GM23338 (cell line): ENCODE data around the gene DPYSL3. TPM values are rescaled to one million over a fixed set of nuclear protein-coding genes. Genes with fewer than 3 reads are reported as not detected.

ENCODE experiments used
- ATAC-seq: fragments of 200-7000 bp; cut with Tn5 transposase; 3 replicates; pipeline ENCODE4 v1.9.1; 2020
- DNase-seq: peaks from one replicate; pipeline ENCODE4 v3.0.0-alpha.2; 2015; ENCODE audit warnings: low spot score
- H2AFZ ChIP-seq: fragments of 200-600 bp; sonication (generic); 2 replicates; pipeline ENCODE4 v1.8.0; 2016; ENCODE audit warnings: antibody characterized with exemption, mild to moderate bottlenecking, moderate library complexity
- H3F3A ChIP-seq: fragments of 200-600 bp; sonication (generic); replicated peaks from 2 replicates; pipeline ENCODE4 v1.8.0; 2017; ENCODE audit warnings: antibody characterized with exemption, mixed run types, low read depth
- H3K27ac ChIP-seq: fragments of 200-600 bp; sonication (generic); 2 replicates; pipeline ENCODE4 v1.6.1; 2016; ENCODE audit warnings: low read depth
- H3K27me3 ChIP-seq: fragments of 200-600 bp; sonication (generic); 2 replicates; pipeline ENCODE4 v1.8.0; 2016; ENCODE audit warnings: mild to moderate bottlenecking, mixed run types, moderate library complexity; ENCODE audit not compliant: insufficient read depth
- H3K36me3 ChIP-seq: fragments of 200-600 bp; sonication (generic); 2 replicates; pipeline ENCODE4 v1.8.0; 2016; ENCODE audit warnings: mild to moderate bottlenecking; ENCODE audit not compliant: insufficient read depth
- H3K4me1 ChIP-seq: fragments of 200-600 bp; sonication (generic); 2 replicates; pipeline ENCODE4 v1.8.0; 2016; ENCODE audit warnings: mild to moderate bottlenecking, moderate library complexity; ENCODE audit not compliant: insufficient read depth
- H3K4me2 ChIP-seq: fragments of 200-600 bp; sonication (generic); 2 replicates; pipeline ENCODE4 v1.7.1; 2017; ENCODE audit warnings: mixed run types
- H3K4me3 ChIP-seq: fragments of 200-600 bp; sonication (generic); 2 replicates; pipeline ENCODE4 v1.6.1; 2016; ENCODE audit warnings: mixed run types
- H3K79me2 ChIP-seq: fragments of 200-600 bp; sonication (generic); replicated peaks from 2 replicates; pipeline ENCODE4 v1.8.0; 2017; ENCODE audit warnings: mild to moderate bottlenecking; ENCODE audit not compliant: insufficient read depth
- H3K9me2 ChIP-seq: fragments of 200-600 bp; sonication (generic); 2 replicates; pipeline ENCODE4 v1.8.0; 2017; ENCODE audit not compliant: insufficient read depth
- H4K20me1 ChIP-seq: fragments of 200-600 bp; sonication (generic); replicated peaks from 2 replicates; pipeline ENCODE4 v1.8.0; 2017; ENCODE audit warnings: mild to moderate bottlenecking; ENCODE audit not compliant: insufficient read depth
- H3K27ac Mint-ChIP-seq: 2 replicates; pipeline ENCODE4 v1.8.0; 2020; ENCODE audit warnings: inconsistent platforms, mild to moderate bottlenecking, moderate library complexity, mixed read lengths
- H3K27me3 Mint-ChIP-seq: 3 replicates; pipeline ENCODE4 v1.8.0; 2022; ENCODE audit warnings: low read depth, mild to moderate bottlenecking, moderate library complexity, mixed read lengths, inconsistent platforms; ENCODE audit not compliant: insufficient read depth, poor library complexity
- H3K36me3 Mint-ChIP-seq: 3 replicates; pipeline ENCODE4 v1.8.0; 2021; ENCODE audit warnings: low read depth, mild to moderate bottlenecking, inconsistent platforms, moderate library complexity, mixed read lengths
- H3K4me1 Mint-ChIP-seq: 3 replicates; pipeline ENCODE4 v1.8.0; 2020; ENCODE audit warnings: mild to moderate bottlenecking, inconsistent platforms, mixed read lengths
- H3K4me3 Mint-ChIP-seq: 3 replicates; pipeline ENCODE4 v1.8.0; 2021; ENCODE audit warnings: moderate library complexity, mild to moderate bottlenecking, inconsistent platforms, mixed read lengths
- H3K9me3 Mint-ChIP-seq: 3 replicates; pipeline ENCODE4 v1.8.0; 2020; ENCODE audit warnings: moderate library complexity, mild to moderate bottlenecking, inconsistent platforms, mixed read lengths
- CREB1 ChIP-seq: fragments of 250-450 bp; sonication (Bioruptor Pico); IDR thresholded peaks from 2 replicates; pipeline ENCODE4 v1.5.0; 2020; ENCODE audit warnings: low read depth, mild to moderate bottlenecking, moderate library complexity
- CTCF ChIP-seq, 2 experiments: fragments of 200-600 bp in 1 of 2; sonication (generic) in 1 of 2; conservative IDR thresholded peaks; 2 replicates each; pipeline versions ENCODE4 v1.5.1 to v1.6.1; 2016 to 2017; ENCODE audit warnings: antibody characterized with exemption in 2 of 2, low read depth in 2 of 2, mild to moderate bottlenecking in 2 of 2, moderate library complexity in 1 of 2
- EZH2 ChIP-seq: fragments of 200-600 bp; sonication (generic); IDR thresholded peaks from one replicate; pipeline ENCODE4 v1.8.0; 2017; ENCODE audit warnings: antibody characterized with exemption, mild to moderate bottlenecking, low read depth; ENCODE audit not compliant: unreplicated experiment
- EZH2phosphoT487 ChIP-seq: fragments of 200-600 bp; sonication (generic); IDR thresholded peaks from one replicate; pipeline ENCODE4 v1.8.1; 2018; ENCODE audit warnings: antibody characterized with exemption; ENCODE audit not compliant: unreplicated experiment
- JUNB ChIP-seq: IDR thresholded peaks from one replicate; pipeline ENCODE4 v1.6.1; 2016; ENCODE audit warnings: antibody characterized with exemption; ENCODE audit not compliant: unreplicated experiment
- POLR2AphosphoS5 ChIP-seq: IDR thresholded peaks from 2 replicates; pipeline ENCODE4 v1.6.1; 2016; ENCODE audit warnings: antibody characterized with exemption, low read depth
- REST ChIP-seq: IDR thresholded peaks from one replicate; pipeline ENCODE4 v1.6.1; 2018; ENCODE audit warnings: antibody characterized with exemption; ENCODE audit not compliant: unreplicated experiment
- STAT1 ChIP-seq: IDR thresholded peaks from one replicate; pipeline ENCODE4 v1.6.1; 2016; ENCODE audit warnings: antibody characterized with exemption; ENCODE audit not compliant: unreplicated experiment
- ZNF331 ChIP-seq: fragments of 250-450 bp; sonication (Bioruptor Pico); IDR thresholded peaks from 2 replicates; pipeline ENCODE4 v1.5.0; 2020; ENCODE audit warnings: low read depth, mild to moderate bottlenecking, moderate library complexity
- polyA plus RNA-seq: library from polyadenylated mRNA; unstranded; fragments of >200 nt; fragmentation: Nextera tagmentation; extraction: Ambion mirVana; gene quantifications from 2 replicates; pipeline ENCODE4 v1.2.1, GENCODE V29; 2016
- total RNA-seq: library from RNA; depleted of rRNA; stranded (reverse); fragments of >200 nt; shearing (Covaris generic); gene quantifications from 2 replicates; pipeline ENCODE4 v1.2.3, GENCODE V29; 2014
- TF ChIP-seq, protein P1 (sequence below): fragments of 250-450 bp; sonication (Bioruptor Pico); IDR thresholded peaks from 2 replicates; pipeline ENCODE4 v1.5.0; 2020; ENCODE audit warnings: mild to moderate bottlenecking, moderate library complexity
- TF ChIP-seq, protein P2 (sequence below): IDR thresholded peaks from 2 replicates; pipeline ENCODE4 v1.6.1; 2016; ENCODE audit warnings: antibody characterized with exemption

Gene DPYSL3
- total and polyA plus RNA-seq, 2 experiments from 2014 or later: 97.6 to 455 TPM

- peak overlapping the region; percentile 83 for H3K4me3 ChIP-seq
- H3K27ac ChIP-seq: peak overlapping the region; percentile 89
- peaks cover 23% of the 10 kb centered on the region for H4K20me1 ChIP-seq
- DNase-seq (peak; percentile 83), ATAC-seq (peak; percentile 50)
- H3K9me2 ChIP-seq: no peaks in the 10 kb centered on the region
- H3K27ac Mint-ChIP-seq: peak overlapping the region; percentile 94
- H2AFZ ChIP-seq: no peak overlapping the region
- H3K4me3 Mint-ChIP-seq: peak overlapping the region; percentile 94
- peaks cover 37% of the 10 kb centered on the region for H3F3A ChIP-seq
- peaks cover 73% of the 10 kb centered on the region for H3K4me1 Mint-ChIP-seq
- H3K9me3 Mint-ChIP-seq: no peaks in the 10 kb centered on the region; the same call in 2 of the 3 replicates
- peaks cover 69% of the 10 kb centered on the region for H3K4me1 ChIP-seq
- no peaks in the 10 kb centered on the region for H3K27me3 ChIP-seq
- peaks cover 14% of the 10 kb centered on the region; the same call in 2 of the 3 replicates for H3K36me3 Mint-ChIP-seq
- peaks cover 8% of the 10 kb centered on the region for H3K27me3 Mint-ChIP-seq
- H3K79me2 ChIP-seq: peaks cover 80% of the 10 kb centered on the region
- H3K4me2 ChIP-seq: peak overlapping the region; percentile 85
- no peaks in the 10 kb centered on the region for H3K36me3 ChIP-seq
- TF ChIP-seq CREB1 (CRISPR knock-in tag) (0 out of 2 replicates have a peak, but pooled peaks have one; percentile 40), EZH2 (no peak), REST (no peak), STAT1 (no peak), ZNF331 (CRISPR knock-in tag) (no peak), JUNB (no peak), POLR2AphosphoS5 (peak; percentile 70), CTCF (conservative IDR thresholded peaks at IDR 0.05; ENCODE audit: low read depth in 2 of 2) (0 out of 4 replicates have a peak, but pooled peaks of 1 of the 2 experiments have one; percentile 1), EZH2phosphoT487 (no peak)
- TF ChIP-seq, protein P1, sequence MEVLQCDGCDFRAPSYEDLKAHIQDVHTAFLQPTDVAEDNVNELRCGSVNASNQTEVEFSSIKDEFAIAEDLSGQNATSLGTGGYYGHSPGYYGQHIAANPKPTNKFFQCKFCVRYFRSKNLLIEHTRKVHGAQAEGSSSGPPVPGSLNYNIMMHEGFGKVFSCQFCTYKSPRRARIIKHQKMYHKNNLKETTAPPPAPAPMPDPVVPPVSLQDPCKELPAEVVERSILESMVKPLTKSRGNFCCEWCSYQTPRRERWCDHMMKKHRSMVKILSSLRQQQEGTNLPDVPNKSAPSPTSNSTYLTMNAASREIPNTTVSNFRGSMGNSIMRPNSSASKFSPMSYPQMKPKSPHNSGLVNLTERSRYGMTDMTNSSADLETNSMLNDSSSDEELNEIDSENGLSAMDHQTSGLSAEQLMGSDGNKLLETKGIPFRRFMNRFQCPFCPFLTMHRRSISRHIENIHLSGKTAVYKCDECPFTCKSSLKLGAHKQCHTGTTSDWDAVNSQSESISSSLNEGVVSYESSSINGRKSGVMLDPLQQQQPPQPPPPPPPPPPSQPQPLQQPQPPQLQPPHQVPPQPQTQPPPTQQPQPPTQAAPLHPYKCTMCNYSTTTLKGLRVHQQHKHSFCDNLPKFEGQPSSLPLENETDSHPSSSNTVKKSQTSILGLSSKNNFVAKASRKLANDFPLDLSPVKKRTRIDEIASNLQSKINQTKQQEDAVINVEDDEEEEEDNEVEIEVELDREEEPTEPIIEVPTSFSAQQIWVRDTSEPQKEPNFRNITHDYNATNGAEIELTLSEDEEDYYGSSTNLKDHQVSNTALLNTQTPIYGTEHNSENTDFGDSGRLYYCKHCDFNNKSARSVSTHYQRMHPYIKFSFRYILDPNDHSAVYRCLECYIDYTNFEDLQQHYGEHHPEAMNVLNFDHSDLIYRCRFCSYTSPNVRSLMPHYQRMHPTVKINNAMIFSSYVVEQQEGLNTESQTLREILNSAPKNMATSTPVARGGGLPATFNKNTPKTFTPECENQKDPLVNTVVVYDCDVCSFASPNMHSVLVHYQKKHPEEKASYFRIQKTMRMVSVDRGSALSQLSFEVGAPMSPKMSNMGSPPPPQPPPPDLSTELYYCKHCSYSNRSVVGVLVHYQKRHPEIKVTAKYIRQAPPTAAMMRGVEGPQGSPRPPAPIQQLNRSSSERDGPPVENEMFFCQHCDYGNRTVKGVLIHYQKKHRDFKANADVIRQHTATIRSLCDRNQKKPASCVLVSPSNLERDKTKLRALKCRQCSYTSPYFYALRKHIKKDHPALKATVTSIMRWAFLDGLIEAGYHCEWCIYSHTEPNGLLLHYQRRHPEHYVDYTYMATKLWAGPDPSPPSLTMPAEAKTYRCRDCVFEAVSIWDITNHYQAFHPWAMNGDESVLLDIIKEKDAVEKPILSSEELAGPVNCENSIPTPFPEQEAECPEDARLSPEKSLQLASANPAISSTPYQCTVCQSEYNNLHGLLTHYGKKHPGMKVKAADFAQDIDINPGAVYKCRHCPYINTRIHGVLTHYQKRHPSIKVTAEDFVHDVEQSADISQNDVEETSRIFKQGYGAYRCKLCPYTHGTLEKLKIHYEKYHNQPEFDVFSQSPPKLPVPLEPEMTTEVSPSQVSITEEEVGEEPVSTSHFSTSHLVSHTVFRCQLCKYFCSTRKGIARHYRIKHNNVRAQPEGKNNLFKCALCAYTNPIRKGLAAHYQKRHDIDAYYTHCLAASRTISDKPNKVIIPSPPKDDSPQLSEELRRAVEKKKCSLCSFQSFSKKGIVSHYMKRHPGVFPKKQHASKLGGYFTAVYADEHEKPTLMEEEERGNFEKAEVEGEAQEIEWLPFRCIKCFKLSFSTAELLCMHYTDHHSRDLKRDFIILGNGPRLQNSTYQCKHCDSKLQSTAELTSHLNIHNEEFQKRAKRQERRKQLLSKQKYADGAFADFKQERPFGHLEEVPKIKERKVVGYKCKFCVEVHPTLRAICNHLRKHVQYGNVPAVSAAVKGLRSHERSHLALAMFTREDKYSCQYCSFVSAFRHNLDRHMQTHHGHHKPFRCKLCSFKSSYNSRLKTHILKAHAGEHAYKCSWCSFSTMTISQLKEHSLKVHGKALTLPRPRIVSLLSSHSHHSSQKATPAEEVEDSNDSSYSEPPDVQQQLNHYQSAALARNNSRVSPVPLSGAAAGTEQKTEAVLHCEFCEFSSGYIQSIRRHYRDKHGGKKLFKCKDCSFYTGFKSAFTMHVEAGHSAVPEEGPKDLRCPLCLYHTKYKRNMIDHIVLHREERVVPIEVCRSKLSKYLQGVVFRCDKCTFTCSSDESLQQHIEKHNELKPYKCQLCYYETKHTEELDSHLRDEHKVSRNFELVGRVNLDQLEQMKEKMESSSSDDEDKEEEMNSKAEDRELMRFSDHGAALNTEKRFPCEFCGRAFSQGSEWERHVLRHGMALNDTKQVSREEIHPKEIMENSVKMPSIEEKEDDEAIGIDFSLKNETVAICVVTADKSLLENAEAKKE (CRISPR knock-in tag): no peak
- TF ChIP-seq, protein P2, sequence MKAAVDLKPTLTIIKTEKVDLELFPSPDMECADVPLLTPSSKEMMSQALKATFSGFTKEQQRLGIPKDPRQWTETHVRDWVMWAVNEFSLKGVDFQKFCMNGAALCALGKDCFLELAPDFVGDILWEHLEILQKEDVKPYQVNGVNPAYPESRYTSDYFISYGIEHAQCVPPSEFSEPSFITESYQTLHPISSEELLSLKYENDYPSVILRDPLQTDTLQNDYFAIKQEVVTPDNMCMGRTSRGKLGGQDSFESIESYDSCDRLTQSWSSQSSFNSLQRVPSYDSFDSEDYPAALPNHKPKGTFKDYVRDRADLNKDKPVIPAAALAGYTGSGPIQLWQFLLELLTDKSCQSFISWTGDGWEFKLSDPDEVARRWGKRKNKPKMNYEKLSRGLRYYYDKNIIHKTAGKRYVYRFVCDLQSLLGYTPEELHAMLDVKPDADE: peak; percentile 50
These were observed 57.6 kb downstream of the DPYSL3 start for GRCh38 chr5:147452165-147452811.
